PC-3 (cell line): ENCODE measurements around the gene DRAM1.

Experiments
- CTCF ChIP-seq: fragments of 300-600 bp; sonication (generic); conservative IDR thresholded peaks from 2 replicates; pipeline ENCODE4 v1.5.1; 2017; ENCODE audit warnings: antibody characterized with exemption, low read depth, mild to moderate bottlenecking, low read length
- EZH2 ChIP-seq: fragments of 300-600 bp; sonication (generic); IDR thresholded peaks from one replicate; pipeline ENCODE4 v1.6.1; 2017; ENCODE audit warnings: antibody characterized with exemption, mild to moderate bottlenecking, low read length; ENCODE audit not compliant: unreplicated experiment
- EZH2phosphoT487 ChIP-seq: fragments of 300-600 bp; sonication (generic); IDR thresholded peaks from 2 replicates; pipeline ENCODE4 v1.6.1; 2018; ENCODE audit warnings: mild to moderate bottlenecking, antibody characterized with exemption, low read length, borderline replicate concordance

GRCh38 chr12:101967506-101967905 is 90.1 kb downstream of the DRAM1 start:
- no peak for TF ChIP-seq EZH2phosphoT487
- no peak for TF ChIP-seq CTCF
- TF ChIP-seq EZH2: no peak
